ENCODE data around the gene IGFBP5. TPM values are rescaled to one million over a fixed set of nuclear protein-coding genes. Genes with fewer than 3 reads are reported as not detected.

Gene IGFBP5
- total RNA-seq, 4 donors from 2014 or later, result 284 to 2,528 (median 672) TPM

- ATAC-seq (ENCODE audit: low FRiP score) (no peak), DNase-seq (ENCODE audit: low spot score) (no peak)
- TF ChIP-seq CTCF (IDR thresholded peaks at IDR 0.05), result no peak
Observed at GRCh38 chr2:216736326-216736725, 41.0 kb upstream of the IGFBP5 start.

- no peak for ATAC-seq (ENCODE audit: low FRiP score)
- DNase-seq (ENCODE audit: low spot score), result no peak
- TF ChIP-seq CTCF (IDR thresholded peaks at IDR 0.05), result no peak
Observed at GRCh38 chr2:216735668-216736067, 40.3 kb upstream of the IGFBP5 start.

GRCh38 chr2:216735086-216735485 lies 39.7 kb upstream of the IGFBP5 start:
- ATAC-seq (ENCODE audit: low FRiP score) (no peak), DNase-seq (ENCODE audit: low spot score) (no peak)
- no peak for TF ChIP-seq CTCF (IDR thresholded peaks at IDR 0.05)

- ATAC-seq (ENCODE audit: low FRiP score) (no peak), DNase-seq (ENCODE audit: low spot score) (no peak)
- no peak for TF ChIP-seq CTCF (IDR thresholded peaks at IDR 0.05)
Observed at GRCh38 chr2:216733046-216733445, 37.7 kb upstream of the IGFBP5 start.

GRCh38 chr2:216732334-216732733 lies 37.0 kb upstream of the IGFBP5 start:
- DNase-seq (ENCODE audit: low spot score) (no peak), ATAC-seq (ENCODE audit: low FRiP score) (no peak)
- no peak for TF ChIP-seq CTCF (IDR thresholded peaks at IDR 0.05)

- DNase-seq (ENCODE audit: low spot score) (no peak), ATAC-seq (ENCODE audit: low FRiP score) (no peak)
- TF ChIP-seq CTCF (IDR thresholded peaks at IDR 0.05), result no peak
Observed at GRCh38 chr2:216731465-216731864, 36.1 kb upstream of the IGFBP5 start.

- DNase-seq (ENCODE audit: low spot score), result no peak
- no peak for ATAC-seq (ENCODE audit: low FRiP score)
- no peak for TF ChIP-seq CTCF (IDR thresholded peaks at IDR 0.05)
Observed at GRCh38 chr2:216730871-216731270, 35.5 kb upstream of the IGFBP5 start.
